OCI-LY7 (cell line): ENCODE data around the gene PRR12. TPM values are rescaled to one million over a fixed set of nuclear protein-coding genes. Genes with fewer than 3 reads are reported as not detected.
"Not testable (repeated sequence)": the region's sequence is repeated elsewhere in the genome, so short reads cannot be mapped to it uniquely, and the experiment has no call there.

ENCODE experiments used
- BruUV-seq: library from RNA; stranded (reverse); fragments of 400-500 nt; replicated peaks from 2 replicates; lab custom pipeline; 2021; lab: Mats Ljungman, UMichigan
- CTCF ChIA-PET: fragments of 300-600 bp; sonication (Branson Sonifier 250); formaldehyde crosslinking; loops from one replicate; lab custom pipeline; 2022; ENCODE audit warnings: antibody characterized with exemption; ENCODE audit not compliant: unreplicated experiment; lab: Charles Lee
- POLR2A ChIA-PET: fragments of 300-600 bp; sonication (Branson Sonifier 250); formaldehyde crosslinking; loops from one replicate; lab custom pipeline; 2022; ENCODE audit warnings: antibody characterized with exemption; lab: Charles Lee
- DNase-seq: peaks from one replicate; pipeline ENCODE4 v3.0.0-alpha.2; 2015; ENCODE audit warnings: low spot score
- H2AFZ ChIP-seq: fragments of 200-600 bp; sonication (generic), shearing (Covaris generic); 2 replicates; pipeline ENCODE4 v1.6.1; 2014; ENCODE audit warnings: mild to moderate bottlenecking, antibody characterized with exemption, low read length, moderate library complexity
- H3K27ac ChIP-seq: fragments of 200-600 bp; sonication (generic); 2 replicates; pipeline ENCODE4 v1.5.1; 2014; ENCODE audit warnings: mixed run types, low read depth, mild to moderate bottlenecking, moderate library complexity, low read length, inconsistent platforms; ENCODE audit not compliant: poor library complexity, severe bottlenecking
- H3K36me3 ChIP-seq: fragments of 200-600 bp; sonication (generic); 2 replicates; pipeline ENCODE4 v1.6.1; 2014; ENCODE audit warnings: mild to moderate bottlenecking, antibody characterized with exemption, low read length, moderate library complexity, mixed read lengths; ENCODE audit not compliant: insufficient read depth
- H3K4me1 ChIP-seq: fragments of 200-600 bp; sonication (generic); 2 replicates; pipeline ENCODE4 v1.5.1; 2014; ENCODE audit warnings: mild to moderate bottlenecking, low read length; ENCODE audit not compliant: insufficient read depth, poor library complexity, severe bottlenecking
- H3K4me2 ChIP-seq: fragments of 200-600 bp; sonication (generic); 2 replicates; pipeline ENCODE4 v1.6.1; 2014; ENCODE audit warnings: mild to moderate bottlenecking, low read length
- H3K4me3 ChIP-seq: fragments of 200-600 bp; sonication (generic); 2 replicates; pipeline ENCODE4 v1.5.1; 2014; ENCODE audit warnings: mild to moderate bottlenecking, low read depth, low read length; ENCODE audit not compliant: poor library complexity, severe bottlenecking
- H3K79me2 ChIP-seq: fragments of 200-600 bp; sonication (generic); 2 replicates; pipeline ENCODE4 v1.6.1; 2016; ENCODE audit warnings: low read depth, mild to moderate bottlenecking, low read length, moderate library complexity, mixed read lengths; ENCODE audit not compliant: insufficient read depth
- H3K9me2 ChIP-seq: fragments of 200-600 bp; sonication (generic); 2 replicates; pipeline ENCODE4 v1.6.1; 2016; ENCODE audit warnings: mild to moderate bottlenecking, low read length, mixed read lengths; ENCODE audit not compliant: insufficient read depth
- H3K9me3 ChIP-seq: fragments of 200-600 bp; sonication (generic); 2 replicates; pipeline ENCODE4 v1.6.1; 2014; ENCODE audit warnings: mild to moderate bottlenecking, mixed run types, low read length, mixed read lengths
- H4K20me1 ChIP-seq: fragments of 200-600 bp; sonication (generic); 2 replicates; pipeline ENCODE4 v1.6.1; 2014; ENCODE audit warnings: mild to moderate bottlenecking, antibody characterized with exemption, low read length, moderate library complexity, mixed read lengths; ENCODE audit not compliant: insufficient read depth
- EZH2phosphoT487 ChIP-seq: fragments of 200-600 bp; sonication (generic); IDR thresholded peaks from 2 replicates; pipeline ENCODE4 v1.6.1; 2018; ENCODE audit warnings: low read depth, borderline replicate concordance, mild to moderate bottlenecking, mixed run types, antibody characterized with exemption, low read length, moderate library complexity, mixed read lengths
- intact Hi-C: fragments of 100-400 bp; cut with micrococcal nuclease; formaldehyde crosslinking; loops from one replicate; pipeline ENCODE4 v1.10.0; 2022; ENCODE audit not compliant: unreplicated experiment
- total RNA-seq, 2 experiments: library from RNA; depleted of rRNA in 1 of 2; stranded (reverse); fragments of >200 nt in 1 of 2; shearing (Covaris generic) in 1 of 2; gene quantifications; 2 replicates each; pipeline ENCODE4 v1.2.3, GENCODE V29; 2014 to 2022
- TF ChIP-seq, protein P1 (sequence below): fragments of 200-600 bp; sonication (generic); conservative IDR thresholded peaks from 2 replicates; pipeline ENCODE4 v1.5.1; 2014; ENCODE audit warnings: mild to moderate bottlenecking, antibody characterized with exemption, low read length, moderate library complexity, mixed read lengths

Gene PRR12
- total RNA-seq, 2 experiments from 2014 or later = 6.5 to 32.8 TPM

DNA sequence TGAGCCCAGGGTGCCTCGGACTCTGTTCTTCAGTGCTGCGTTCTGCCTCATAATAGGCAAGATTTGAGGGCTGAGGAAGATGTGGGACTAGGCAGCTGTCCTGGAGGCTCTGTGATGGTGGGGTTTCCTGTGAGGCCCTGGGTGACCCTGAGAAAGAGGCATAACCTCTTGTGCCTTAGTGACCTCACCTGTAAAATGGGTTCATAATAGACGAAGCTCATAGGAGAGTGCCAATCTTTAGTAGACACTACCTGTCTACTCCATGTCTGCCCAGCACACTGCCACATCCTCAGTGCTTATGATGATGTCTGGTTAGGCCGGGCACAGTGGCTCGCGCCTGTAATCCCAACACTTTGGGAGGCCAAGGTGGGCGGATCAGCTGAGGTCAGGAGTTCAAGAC is 25.6 kb downstream of the PRR12 start:
- Histone ChIP-seq H3K4me2 (no peak overlapping the region), H3K79me2 (no peaks in the 10 kb centered on the region), H4K20me1 (no peaks in the 10 kb centered on the region), H3K9me3 (no peaks in the 10 kb centered on the region), H3K4me1 (no peaks in the 10 kb centered on the region), H3K9me2 (no peaks in the 10 kb centered on the region), H3K27ac (no peak overlapping the region), H3K36me3 (peaks cover 84% of the 10 kb centered on the region), H2AFZ (no peak overlapping the region), H3K4me3 (no peak overlapping the region)
- ChIA-PET CTCF (no interaction called here), POLR2A (no interaction called here)
- TF ChIP-seq, protein P1, sequence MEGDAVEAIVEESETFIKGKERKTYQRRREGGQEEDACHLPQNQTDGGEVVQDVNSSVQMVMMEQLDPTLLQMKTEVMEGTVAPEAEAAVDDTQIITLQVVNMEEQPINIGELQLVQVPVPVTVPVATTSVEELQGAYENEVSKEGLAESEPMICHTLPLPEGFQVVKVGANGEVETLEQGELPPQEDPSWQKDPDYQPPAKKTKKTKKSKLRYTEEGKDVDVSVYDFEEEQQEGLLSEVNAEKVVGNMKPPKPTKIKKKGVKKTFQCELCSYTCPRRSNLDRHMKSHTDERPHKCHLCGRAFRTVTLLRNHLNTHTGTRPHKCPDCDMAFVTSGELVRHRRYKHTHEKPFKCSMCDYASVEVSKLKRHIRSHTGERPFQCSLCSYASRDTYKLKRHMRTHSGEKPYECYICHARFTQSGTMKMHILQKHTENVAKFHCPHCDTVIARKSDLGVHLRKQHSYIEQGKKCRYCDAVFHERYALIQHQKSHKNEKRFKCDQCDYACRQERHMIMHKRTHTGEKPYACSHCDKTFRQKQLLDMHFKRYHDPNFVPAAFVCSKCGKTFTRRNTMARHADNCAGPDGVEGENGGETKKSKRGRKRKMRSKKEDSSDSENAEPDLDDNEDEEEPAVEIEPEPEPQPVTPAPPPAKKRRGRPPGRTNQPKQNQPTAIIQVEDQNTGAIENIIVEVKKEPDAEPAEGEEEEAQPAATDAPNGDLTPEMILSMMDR = no peak
- TF ChIP-seq EZH2phosphoT487 = no peak
- no TSS peak for BruUV-seq
- intact Hi-C loops = no loop called here
- DNase-seq = no peak

DNA sequence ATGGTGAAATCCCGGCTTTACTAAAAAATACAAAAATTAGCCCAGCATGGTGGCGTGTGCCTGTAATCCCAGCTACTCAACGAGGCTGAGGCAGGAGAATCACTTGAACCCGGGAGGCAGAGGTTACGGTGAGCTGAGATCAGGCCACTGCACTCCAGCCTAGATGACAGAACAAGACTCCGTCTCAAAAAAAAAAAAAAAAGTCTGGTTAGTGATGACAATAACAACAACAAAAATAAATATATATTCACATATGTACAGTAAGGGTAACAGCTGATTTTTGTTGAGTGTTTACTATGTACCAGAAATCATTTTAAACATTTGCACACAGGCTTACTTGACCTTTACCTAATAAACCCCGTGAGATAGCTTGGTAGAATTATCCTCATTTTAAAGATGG is 26.0 kb downstream of the PRR12 start:
- TF ChIP-seq, protein P1 = no peak
- no peak for TF ChIP-seq EZH2phosphoT487
- Histone ChIP-seq H3K27ac (no peak overlapping the region), H3K9me2 (no peaks in the 10 kb centered on the region), H3K4me3 (no peak overlapping the region), H3K4me1 (no peaks in the 10 kb centered on the region), H3K79me2 (no peaks in the 10 kb centered on the region), H4K20me1 (no peaks in the 10 kb centered on the region), H3K9me3 (no peaks in the 10 kb centered on the region), H3K4me2 (no peak overlapping the region), H2AFZ (no peak overlapping the region), H3K36me3 (peaks cover 88% of the 10 kb centered on the region)
- ChIA-PET CTCF (no interaction called here), POLR2A (interaction anchor here (2.0 kb wide), 1 partner anchor 23 kb away, joined by 4 read pairs; the partner anchor contains the start of gene RRAS)
- no TSS peak for BruUV-seq
- no peak for DNase-seq
- intact Hi-C loops = no loop called here

DNA sequence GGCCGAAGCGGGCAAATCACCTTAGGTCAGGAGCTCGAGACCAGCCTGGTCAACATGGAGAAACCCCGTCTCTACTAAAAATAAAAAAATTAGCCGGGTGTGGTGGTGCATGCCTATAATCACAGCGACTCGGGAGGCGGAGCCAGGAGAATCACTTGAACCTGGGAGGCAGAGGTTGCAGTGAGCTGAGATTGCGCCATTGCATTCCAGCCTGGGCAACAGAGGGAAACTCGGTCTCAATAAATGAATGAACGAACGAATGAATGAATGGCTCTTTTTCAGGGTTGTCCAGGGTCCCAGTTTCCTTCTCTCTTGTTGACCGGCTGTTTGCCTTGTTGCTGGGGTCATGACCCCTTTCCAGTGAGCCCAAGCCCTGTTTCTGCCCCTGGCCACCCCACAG is 26.9 kb downstream of the PRR12 start:
- H3K9me2 ChIP-seq, H2AFZ ChIP-seq, H3K9me3 ChIP-seq, BruUV-seq, H3K4me3 ChIP-seq, H4K20me1 ChIP-seq, H3K27ac ChIP-seq, DNase-seq, intact Hi-C loops, H3K4me1 ChIP-seq, H3K79me2 ChIP-seq, CTCF ChIA-PET, H3K4me2 ChIP-seq: not testable (repeated sequence)
- POLR2A ChIA-PET = interaction anchor here (2.0 kb wide), 1 partner anchor 22 kb away, joined by 4 read pairs; the partner anchor contains the start of gene RRAS
- peaks cover 83% of the 10 kb centered on the region for H3K36me3 ChIP-seq
